Lung (tissue), 12 donors: ENCODE results near the gene PCDHB16. TPM values are rescaled to one million over a fixed set of nuclear protein-coding genes. Genes with fewer than 3 reads are reported as not detected.
"Not testable (repeated sequence)": the region's sequence is repeated elsewhere in the genome, so short reads cannot be mapped to it uniquely, and the experiment has no call there.

ENCODE experiments used
- ATAC-seq: fragments of 200-7000 bp; cut with Tn5 transposase; one replicate; pipeline ENCODE4 v1.9.1; 2020; ENCODE audit warnings: moderate number of reproducible peaks; ENCODE audit not compliant: insufficient read depth, low FRiP score
- DNase-seq, 3 donors: peaks; one replicate each; pipeline ENCODE4 v3.0.0-alpha.2; 2013 to 2017
- H3K27ac ChIP-seq, 2 donors: one replicate each; pipeline ENCODE4 v1.5.1; 2013; ENCODE audit warnings: mild to moderate bottlenecking in 2 of 2, moderate library complexity in 2 of 2, control low read depth in 1 of 2, inconsistent platforms in 1 of 2, low read depth in 1 of 2, low read length in 1 of 2
- H3K27me3 ChIP-seq, 3 donors: one replicate each; pipeline ENCODE4 v1.5.1; 2013; ENCODE audit warnings: low read length in 2 of 3; ENCODE audit not compliant: control insufficient read depth in 3 of 3, insufficient read depth in 3 of 3
- H3K36me3 ChIP-seq, 4 donors: one replicate each; pipeline ENCODE4 v1.5.1; 2013; ENCODE audit warnings: low read length in 4 of 4, mild to moderate bottlenecking in 1 of 4, moderate library complexity in 1 of 4; ENCODE audit not compliant: control insufficient read depth in 4 of 4, insufficient read depth in 4 of 4
- H3K4me1 ChIP-seq, 5 donors: one replicate each; pipeline ENCODE4 v1.5.1; 2013; ENCODE audit warnings: low read length in 5 of 5, mild to moderate bottlenecking in 2 of 5, moderate library complexity in 1 of 5; ENCODE audit not compliant: control insufficient read depth in 5 of 5, insufficient read depth in 5 of 5
- H3K4me3 ChIP-seq: one replicate; pipeline ENCODE4 v1.5.1; 2013; ENCODE audit warnings: mild to moderate bottlenecking, control low read depth, moderate library complexity
- H3K9ac ChIP-seq, 2 donors: one replicate each; pipeline ENCODE4 v1.5.1; 2013; ENCODE audit warnings: low read length in 2 of 2, control low read depth in 1 of 2; ENCODE audit not compliant: insufficient read depth in 1 of 2
- H3K9me3 ChIP-seq, 4 donors: one replicate each; pipeline ENCODE4 v1.5.1; 2013; ENCODE audit warnings: low read length in 3 of 4, mild to moderate bottlenecking in 1 of 4, moderate library complexity in 1 of 4; ENCODE audit not compliant: control insufficient read depth in 4 of 4, insufficient read depth in 3 of 4
- CTCF ChIP-seq: IDR thresholded peaks from 2 replicates; pipeline ENCODE4 v1.5.1; 2012; ENCODE audit warnings: mild to moderate bottlenecking; ENCODE audit errors: control extremely low read depth, extremely low read depth
- WGBS, 2 donors: extraction: QIAGEN DNeasy Blood & Tissue Kit; methylation state at CpG; one replicate each; pipeline ENCODE4 v1.1.7; 2013; 5-methylcytosine and 5-hydroxymethylcytosine counted together
- polyA plus RNA-seq, 2 donors: library from polyadenylated mRNA; stranded (reverse); fragments of 200-250 nt; gene quantifications; one replicate each; pipeline ENCODE4 v1.2.1, GENCODE V29; 2013
- total RNA-seq, 2 donors: library from RNA; depleted of rRNA in 1 of 2; stranded (reverse); fragments of >200 nt in 1 of 2; gene quantifications; one replicate each; pipeline ENCODE4 v1.2.1, GENCODE V29; 2014 to 2021
- donor health status: control.
- donor health status: control.
- donor health status: Bipolar disorder and iron deficiency.
- donor health status: healthy.
- donor health status: DM: yes; HTN: yes; CAD: no.

PCDHB16 gene
- total and polyA plus RNA-seq, 4 donors = 0.87 to 9.2 (median 2.3) TPM

DNA sequence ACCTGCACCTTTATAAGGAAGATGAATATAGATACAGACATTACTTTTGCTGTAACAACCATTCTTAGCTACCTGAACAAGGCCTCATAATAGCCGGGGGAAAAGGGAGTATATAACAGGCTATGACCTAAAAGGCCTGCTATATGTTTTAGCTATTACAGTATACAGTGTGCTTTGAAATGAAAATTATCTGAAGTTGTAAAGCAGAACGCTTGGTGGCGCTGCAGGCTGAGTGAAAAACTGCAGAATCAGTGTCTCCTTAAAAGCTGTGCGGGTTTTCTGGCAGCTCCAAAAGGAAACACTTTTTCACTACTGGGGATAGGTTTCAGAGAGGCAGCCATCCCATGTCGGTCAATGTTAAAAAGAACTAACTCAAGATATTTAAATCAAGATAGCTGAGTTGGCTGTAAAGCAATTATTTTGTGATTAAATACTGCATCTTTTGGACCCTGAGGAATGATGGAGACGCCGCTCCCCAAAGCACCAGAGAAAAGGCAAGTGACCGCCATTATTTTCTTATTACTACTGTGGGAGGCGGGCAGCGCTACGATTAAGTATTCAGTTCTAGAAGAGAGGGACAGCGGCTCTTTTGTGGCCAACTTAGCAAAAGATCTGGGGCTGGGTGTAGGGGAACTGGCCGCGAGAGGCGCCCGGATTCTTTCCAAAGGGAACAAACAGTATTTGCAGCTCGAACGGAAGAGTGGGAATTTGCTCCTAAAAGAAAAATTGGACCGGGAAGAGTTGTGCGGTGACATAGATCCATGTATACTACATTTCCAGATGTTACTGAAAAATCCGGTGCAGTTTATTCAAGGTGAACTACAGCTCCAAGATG lies 26.4 kb upstream of the PCDHB16 start:
- no peak overlapping the region for H3K9ac ChIP-seq
- H3K9me3 ChIP-seq = peaks cover 0 to 41% (median 14%) of the 10 kb centered on the region in 4 donors
- H3K27me3 ChIP-seq = peaks cover 0 to 2% (median 0%) of the 10 kb centered on the region in 3 donors
- DNase-seq (no peak), ATAC-seq (no peak)
- H3K4me1 ChIP-seq = no peaks in the 10 kb centered on the region
- H3K4me3 ChIP-seq = no peak overlapping the region
- H3K27ac ChIP-seq = no peak overlapping the region
- no peak for TF ChIP-seq CTCF
- 26 to 35% methylated on average over 21 of the region's 21 CpGs for WGBS, 2 donors
- H3K36me3 ChIP-seq = no peaks in the 10 kb centered on the region

DNA sequence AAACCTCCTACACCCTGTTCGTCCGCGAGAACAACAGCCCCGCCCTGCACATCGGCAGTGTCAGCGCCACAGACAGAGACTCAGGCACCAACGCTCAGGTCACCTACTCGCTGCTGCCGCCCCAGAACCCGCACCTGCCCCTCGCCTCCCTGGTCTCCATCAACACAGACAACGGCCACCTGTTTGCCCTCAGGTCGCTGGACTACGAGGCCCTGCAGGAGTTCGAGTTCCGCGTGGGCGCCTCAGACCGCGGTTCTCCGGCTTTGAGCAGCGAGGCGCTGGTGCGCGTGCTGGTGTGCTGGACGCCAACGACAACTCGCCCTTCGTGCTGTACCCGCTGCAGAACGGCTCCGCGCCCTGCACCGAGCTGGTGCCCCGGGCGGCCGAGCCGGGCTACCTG lies 24.8 kb upstream of the PCDHB16 start:
- not testable (repeated sequence) for H3K4me1 ChIP-seq, H3K9ac ChIP-seq, H3K4me3 ChIP-seq, H3K27me3 ChIP-seq, H3K36me3 ChIP-seq, H3K27ac ChIP-seq, ATAC-seq, DNase-seq
- H3K9me3 ChIP-seq = peaks cover 0 to 25% (median 10%) of the 10 kb centered on the region in 4 donors
- WGBS, 2 donors = 29 to 41% methylated on average over 36 to 38 of the region's 38 CpGs

GRCh38 chr5:141157901-141158300 lies 24.3 kb upstream of the PCDHB16 start:
- H3K27ac ChIP-seq, ATAC-seq, H3K4me3 ChIP-seq, H3K27me3 ChIP-seq, H3K9ac ChIP-seq, H3K36me3 ChIP-seq, DNase-seq, H3K4me1 ChIP-seq: not testable (repeated sequence)
- 23 to 35% methylated on average over 9 to 25 of the region's 28 CpGs for WGBS, 2 donors
- peaks cover 0 to 24% (median 11%) of the 10 kb centered on the region in 4 donors for H3K9me3 ChIP-seq

GRCh38 chr5:141172381-141173204 lies 9.6 kb upstream of the PCDHB16 start, which contains the start of gene PCDHB7:
TSS of gene PCDHB7 (plus strand) at chr5:141172644. CDS start at chr5:141172836, 192 bp downstream.
- Histone ChIP-seq H3K27ac (no peak within 1 kb of the TSS), H3K4me3 (peak within 1 kb of the TSS; percentile 22), H3K9ac (peak within 1 kb of the TSS in 1 of 2 donors; percentile 58), H3K27me3 (no peaks in the 10 kb centered on the region), H3K36me3 (peaks cover 0 to 3% (median 0%) of the 10 kb centered on the region in 4 donors), H3K4me1 (no peaks in the 10 kb centered on the region), H3K9me3 (peaks cover 6 to 31% (median 17%) of the 10 kb centered on the region in 4 donors)
- DNase-seq = peak in 2 of 3 donors; percentile 69 to 78
- no peak for TF ChIP-seq CTCF
- WGBS, 2 donors = 23 to 31% methylated on average over 20 of the region's 20 CpGs
- no peak for ATAC-seq

DNA sequence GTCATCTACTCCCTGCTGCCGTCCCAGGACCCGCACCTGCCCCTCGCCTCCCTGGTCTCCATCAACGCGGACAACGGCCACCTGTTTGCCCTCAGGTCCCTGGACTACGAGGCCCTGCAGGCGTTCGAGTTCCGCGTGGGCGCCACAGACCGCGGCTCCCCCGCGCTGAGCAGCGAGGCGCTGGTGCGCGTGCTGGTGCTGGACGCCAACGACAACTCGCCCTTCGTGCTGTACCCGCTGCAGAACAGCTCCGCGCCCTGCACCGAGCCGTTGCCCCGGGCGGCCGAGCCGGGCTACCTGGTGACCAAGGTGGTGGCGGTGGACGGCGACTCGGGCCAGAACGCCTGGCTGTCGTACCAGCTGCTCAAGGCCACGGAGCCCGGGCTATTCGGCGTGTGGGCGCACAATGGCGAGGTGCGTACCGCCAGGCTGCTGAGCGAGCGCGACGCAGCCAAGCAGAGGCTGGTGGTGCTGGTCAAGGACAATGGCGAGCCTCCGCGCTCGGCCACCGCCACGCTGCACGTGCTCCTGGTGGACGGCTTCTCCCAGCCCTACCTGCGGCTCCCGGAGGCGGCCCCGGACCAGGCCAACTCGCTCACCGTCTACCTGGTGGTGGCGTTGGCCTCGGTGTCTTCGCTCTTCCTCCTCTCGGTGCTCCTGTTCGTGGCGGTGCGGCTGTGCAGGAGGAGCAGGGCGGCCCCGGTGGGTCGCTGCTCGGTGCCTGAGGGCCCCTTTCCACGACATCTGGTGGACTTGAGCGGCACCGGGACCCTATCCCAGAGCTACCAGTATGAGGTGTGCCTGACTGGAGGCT lies 7.7 kb upstream of the PCDHB16 start:
- not testable (repeated sequence) for H3K9ac ChIP-seq, DNase-seq, H3K27me3 ChIP-seq, H3K27ac ChIP-seq, ATAC-seq, H3K36me3 ChIP-seq, H3K4me3 ChIP-seq, H3K4me1 ChIP-seq
- peaks cover 6 to 39% (median 23%) of the 10 kb centered on the region in 4 donors for H3K9me3 ChIP-seq
- 36 to 55% methylated on average over 46 to 79 of the region's 79 CpGs for WGBS, 2 donors
